Heart left ventricle (tissue), 13 donors: ENCODE data around the gene ANKEF1.

Source experiments
- CTCF ChIP-seq, 12 donors: fragments of 200-600 bp; sonication (generic) in 4 of 12; IDR thresholded peaks; one replicate each; pipeline versions ENCODE4 v1.5.0 to v1.8.0; 2018 to 2022; ENCODE audit warnings: antibody characterized with exemption in 12 of 12, mild to moderate bottlenecking in 5 of 12
- POLR2A ChIP-seq, 2 donors: fragments of 450-650 bp; IDR thresholded peaks; one replicate each; pipeline ENCODE4 v1.6.1; 2017; ENCODE audit warnings: antibody characterized with exemption in 2 of 2, mild to moderate bottlenecking in 2 of 2, moderate library complexity in 2 of 2
- donor health status: ischemic (EF 13 %, LVEDD 7.1; RV severe dilation, severe dysfunction).
- donor health status: DM: no; HTN: yes; CAD: no.
- donor health status: DM: no; HTN: no; CAD: no.
- donor health status: ischemic (EF 25% LVEDD 6.9; RV normal size, moderate dysfunction).
- donor health status: ischemic (EF 25% LVEDD 5.7; RV mildly dilated, moderate dysfunction).
- donor health status: ischemic (EF 35%, LVEDD 5.7; RV mildly dilated, moderate dysfunction).
- donor health status: nonischemic (EF 11% LVEDD 7.7; RV severe dilation, severe dysfunction).
- donor health status: DM: yes; HTN: yes; CAD: no.
- donor health status: PGD.
- donor health status: ischemic (EF 29% LVEDD 5.4; RV normal size, mild dysfunction).
- donor health status: nonischemic (EF 23%, LVEDD 6.1; RV moderate dilation, normal function).

DNA sequence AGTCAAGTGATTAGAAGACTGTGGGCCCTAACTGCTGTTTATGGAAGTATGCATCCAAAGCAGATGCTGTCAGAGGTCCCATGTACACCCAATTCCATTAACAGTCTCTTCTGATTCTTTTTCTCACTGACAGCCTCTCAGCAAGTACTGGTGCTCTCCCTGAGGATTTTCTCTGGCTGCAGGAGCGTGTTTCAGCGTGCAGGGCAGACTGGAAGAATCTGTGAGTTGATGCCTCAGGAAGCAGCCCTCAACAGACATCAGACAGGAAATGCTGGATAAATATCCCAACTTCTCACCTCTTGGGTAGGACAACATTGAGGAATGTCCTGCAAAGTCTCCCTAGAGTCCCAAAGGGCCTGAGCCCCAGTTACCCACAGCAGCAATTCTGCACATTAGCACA is 40.8 kb downstream of the ANKEF1 start:
- TF ChIP-seq POLR2A (IDR thresholded peaks at IDR 0.05) (no peak), CTCF (IDR thresholded peaks at IDR 0.05) (no peak)
